ENCODE measurements around the gene PRR13. TPM values are rescaled to one million over a fixed set of nuclear protein-coding genes. Genes with fewer than 3 reads are reported as not detected.
A peak's percentile ranks its signal among the peaks of the same experiment; 100 is the strongest.
"Not testable (repeated sequence)": the region's sequence is repeated elsewhere in the genome, so short reads cannot be mapped to it uniquely, and the experiment has no call there.

Gene PRR13
- total RNA-seq, 1 donor from 2014 or later, result 15.8 TPM

DNA sequence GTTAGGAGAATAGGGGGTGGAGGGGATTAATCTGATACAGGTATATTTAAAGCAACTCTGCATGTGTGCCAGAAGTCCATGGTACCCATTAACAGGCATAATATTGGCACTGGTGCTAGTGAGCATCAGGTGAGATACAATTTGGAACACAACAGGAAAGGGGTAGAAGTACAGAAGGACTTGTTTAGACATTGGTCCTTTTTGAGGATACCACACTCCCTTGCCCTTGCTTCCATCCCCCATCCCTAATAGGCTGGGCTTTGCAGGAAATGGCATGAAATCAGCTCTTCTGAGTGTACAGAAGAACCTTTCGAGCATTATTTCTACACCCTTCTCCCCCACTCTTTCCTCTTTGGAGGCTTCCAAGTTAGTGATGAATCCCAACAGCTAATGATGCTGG, 26.7 kb downstream of the PRR13 start:
- DNase-seq (ENCODE audit: low read depth in 2 of 2), result no peak

DNA sequence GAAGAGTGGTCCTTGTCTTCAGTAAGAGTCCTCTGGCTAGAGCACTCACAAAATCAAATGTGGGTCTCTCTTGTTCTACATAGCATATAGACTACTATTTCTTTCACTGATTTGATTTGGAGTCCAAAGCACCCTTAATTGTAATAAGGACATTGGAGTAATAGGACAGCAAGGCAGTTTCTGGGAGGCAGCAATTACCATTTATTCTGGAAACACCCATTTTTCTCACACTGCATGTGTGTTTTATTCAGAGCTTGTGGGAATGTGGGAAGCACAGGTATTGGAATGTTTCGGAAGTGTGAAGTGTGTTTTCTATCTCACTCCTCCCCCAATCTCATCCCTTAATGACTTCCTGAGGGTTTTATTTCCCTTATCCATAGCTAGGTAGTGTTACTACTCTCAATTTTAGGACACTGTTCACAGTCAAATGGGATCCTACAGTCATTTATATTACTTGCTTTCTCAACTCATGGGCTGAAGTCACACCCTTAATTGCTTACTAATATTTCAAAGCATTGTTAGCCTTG, 30.6 kb downstream of the PRR13 start:
- no peak for DNase-seq (ENCODE audit: low read depth in 2 of 2)

DNA sequence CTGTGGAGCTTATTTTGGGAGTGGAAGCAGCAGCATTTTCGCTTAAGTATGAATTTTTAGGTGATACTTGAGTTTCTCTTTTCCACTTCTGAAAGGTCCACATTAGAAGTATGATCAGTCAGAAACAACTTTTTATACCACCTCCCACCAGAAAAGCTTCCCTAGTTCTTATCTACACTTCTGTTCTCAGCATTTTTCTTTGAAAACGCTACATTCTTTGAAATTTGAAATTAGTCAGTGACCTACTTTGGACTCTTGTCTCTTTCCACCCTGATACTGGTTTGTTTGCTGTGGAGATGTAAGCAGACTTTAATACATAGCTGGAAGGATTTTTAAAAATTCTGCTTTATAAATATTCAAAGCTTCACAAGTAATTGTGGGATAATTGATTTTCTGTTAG, 32.5 kb downstream of the PRR13 start:
- no peak for DNase-seq (ENCODE audit: low read depth in 2 of 2)

DNA sequence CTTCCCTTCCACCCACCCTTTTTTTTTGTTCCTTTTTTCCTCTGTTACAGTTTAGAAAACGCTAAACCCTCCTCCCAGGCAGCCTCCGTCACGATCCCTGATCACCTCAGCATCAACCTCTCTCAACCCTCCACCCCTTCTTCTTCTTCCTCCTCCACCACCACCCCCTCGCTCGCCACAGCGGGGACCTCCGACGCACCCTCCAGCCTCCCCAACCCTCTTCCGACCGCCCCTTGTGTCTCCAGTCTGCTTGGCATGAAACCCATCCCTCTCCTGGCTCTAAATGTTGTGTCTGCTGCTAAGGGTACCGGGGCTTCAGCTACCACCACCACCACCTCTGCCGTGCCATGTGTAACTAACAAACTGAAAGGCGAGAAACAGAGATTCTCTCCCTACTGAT, 33.3 kb downstream of the PRR13 start:
- DNase-seq (ENCODE audit: low read depth in 2 of 2), result no peak

DNA sequence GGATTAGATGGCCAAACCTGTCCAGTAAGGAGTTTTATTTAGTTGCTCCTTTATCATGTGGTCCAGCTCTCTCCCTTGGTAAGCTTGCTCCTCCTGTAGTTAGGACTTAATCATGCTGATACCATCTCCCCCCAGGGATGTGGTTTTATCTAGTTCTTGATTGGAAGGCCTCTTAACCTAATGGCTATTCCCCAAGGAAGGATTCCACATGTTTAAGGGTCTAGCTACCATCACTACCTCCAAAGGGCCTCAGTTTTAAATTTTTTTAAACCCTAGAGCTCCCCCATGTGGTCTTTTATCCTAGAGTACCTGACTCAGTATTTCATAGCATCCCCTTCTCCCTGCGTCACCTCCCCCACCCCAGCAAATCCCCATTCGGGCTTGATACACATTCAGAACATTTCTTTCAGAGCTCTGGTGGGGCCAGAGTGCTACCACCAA, 35.3 kb downstream of the PRR13 start:
- no peak for DNase-seq (ENCODE audit: low read depth in 2 of 2)

DNA sequence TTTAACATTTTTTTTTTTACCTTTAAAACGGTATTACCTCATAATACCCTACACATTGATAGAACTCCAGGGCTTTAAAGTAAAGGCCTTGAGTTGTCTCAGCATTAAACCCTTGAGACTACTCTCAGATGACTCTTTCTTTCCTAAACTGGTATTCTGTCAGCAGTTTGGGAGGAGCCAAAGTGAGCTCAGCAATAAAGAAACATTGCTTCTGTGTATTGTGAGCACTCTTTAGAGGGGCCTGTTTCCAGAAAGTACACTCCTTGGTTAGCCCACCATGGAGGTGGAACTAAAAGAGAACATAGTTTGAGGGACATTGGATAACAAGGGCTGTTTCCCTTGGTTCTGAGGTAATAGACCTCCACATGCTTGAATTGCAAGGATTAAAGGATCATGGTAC, 37.3 kb downstream of the PRR13 start:
- no peak for DNase-seq (ENCODE audit: low read depth in 2 of 2)

DNA sequence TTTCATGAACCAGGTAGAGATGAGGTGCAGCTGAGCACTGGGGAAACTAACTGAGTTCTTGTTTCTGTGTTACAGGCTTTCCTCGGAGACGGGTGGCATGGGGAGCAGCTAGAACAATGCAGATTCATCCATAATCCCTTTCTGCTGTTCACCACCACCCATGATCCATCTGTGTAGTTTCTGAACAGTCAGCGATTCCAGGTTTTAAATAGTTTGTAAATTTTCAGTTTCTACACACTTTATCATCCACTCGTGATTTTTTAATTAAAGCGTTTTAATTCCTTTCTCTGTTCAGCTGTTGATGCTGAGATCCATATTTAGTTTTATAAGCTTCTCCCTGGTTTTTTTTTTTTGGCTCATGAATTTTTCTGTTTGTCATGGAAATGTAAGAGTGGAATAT, 37.8 kb downstream of the PRR13 start:
- no peak for DNase-seq (ENCODE audit: low read depth in 2 of 2)

DNA sequence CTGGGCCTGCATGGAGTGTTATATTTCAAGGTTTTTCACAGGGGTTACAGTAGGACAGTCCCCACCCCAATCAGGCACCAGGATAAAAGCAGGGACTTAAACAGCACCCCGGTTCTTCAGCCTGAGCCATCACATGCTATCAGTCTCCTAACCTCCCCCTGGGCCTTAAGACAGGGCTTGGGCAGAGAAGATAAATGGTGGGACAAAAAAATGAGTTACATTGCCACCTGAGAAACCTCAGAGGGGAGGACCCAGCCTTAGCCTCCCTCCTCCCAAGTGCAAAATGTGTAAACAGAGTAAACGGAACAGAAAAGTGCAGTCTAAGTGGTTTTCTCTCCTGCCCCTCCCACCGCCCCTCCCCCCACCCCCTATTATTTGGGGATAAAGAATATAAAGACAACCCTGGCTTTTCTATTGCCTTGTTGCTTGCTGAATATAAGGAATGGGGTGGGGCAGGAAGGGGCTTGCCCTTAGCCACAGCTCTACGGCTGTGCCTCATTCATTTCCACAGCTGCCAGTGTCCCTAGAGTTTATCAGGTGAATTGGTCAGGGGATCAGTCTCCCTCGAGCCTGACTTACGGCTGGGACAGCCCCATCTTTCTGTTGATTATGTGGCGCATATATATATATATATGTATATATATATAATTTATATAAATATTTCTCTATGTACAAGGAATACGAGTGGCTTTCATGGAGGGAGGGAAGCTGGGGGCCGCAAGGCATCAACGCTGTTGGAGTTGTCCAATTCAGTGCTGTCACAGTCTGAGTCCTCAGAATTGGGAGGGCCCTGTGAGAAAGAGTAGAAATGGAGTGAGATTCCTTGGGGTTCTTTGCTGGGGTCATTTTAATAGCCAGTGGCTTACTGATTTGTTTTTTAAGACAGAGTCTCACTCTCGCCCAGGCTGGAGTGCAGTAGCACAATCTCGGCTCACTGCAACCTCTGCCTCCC, 39.2 kb downstream of the PRR13 start:
- no peak for DNase-seq (ENCODE audit: low read depth in 2 of 2)

DNA sequence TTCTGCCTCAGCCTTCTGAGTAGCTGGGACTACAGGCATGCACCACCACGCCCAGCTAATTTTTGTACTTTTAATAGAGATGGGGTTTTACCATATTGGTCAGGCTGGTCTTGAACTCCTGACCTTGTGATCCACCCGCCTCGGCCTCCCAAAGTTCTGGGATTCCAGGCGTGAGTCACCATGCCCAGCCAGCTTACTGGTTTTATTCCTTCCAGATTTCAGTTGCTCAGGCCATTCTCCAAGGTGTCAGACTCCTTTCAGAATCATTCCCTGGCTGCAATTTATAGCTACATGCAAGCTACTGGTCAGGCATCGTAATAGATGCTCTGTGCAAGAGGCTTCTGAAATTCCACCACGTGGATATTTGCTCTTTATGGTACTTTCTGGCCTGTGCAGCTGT, 39.9 kb downstream of the PRR13 start:
- not testable (repeated sequence) for DNase-seq (ENCODE audit: low read depth in 2 of 2)

DNA sequence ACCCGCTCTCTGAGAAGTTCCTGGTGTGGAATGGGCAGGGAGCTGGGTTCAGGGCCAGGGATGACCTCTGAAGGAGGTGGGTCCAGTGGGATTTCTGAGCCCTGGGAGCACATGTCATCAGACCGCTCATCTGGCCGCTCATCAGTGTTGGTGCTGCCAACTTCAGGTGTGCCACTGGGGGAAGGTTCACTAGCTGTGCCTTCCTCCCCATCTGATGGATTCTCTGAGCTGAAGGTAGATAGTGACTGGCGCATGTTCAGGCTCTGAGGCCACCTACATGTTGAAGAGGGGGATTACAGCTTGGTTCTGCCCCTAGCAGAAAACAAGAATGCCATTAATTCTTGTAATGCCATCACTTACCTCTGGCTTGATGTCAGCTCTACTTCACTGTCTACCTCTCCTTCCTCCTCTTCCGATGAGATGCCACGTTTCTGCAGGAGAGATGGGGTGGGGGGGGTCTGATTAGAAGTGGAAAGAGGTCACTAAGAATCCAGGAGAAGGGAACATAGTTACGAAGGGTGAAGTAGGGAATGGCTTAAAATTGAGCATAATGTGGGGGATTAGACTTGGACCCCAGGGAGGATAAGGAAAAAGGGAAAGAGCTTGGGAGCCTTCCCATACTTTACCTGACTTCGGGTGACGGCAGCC, 40.5 kb downstream of the PRR13 start:
- DNase-seq (ENCODE audit: low read depth in 2 of 2), result peak in 1 of 2 donors; percentile 23

DNA sequence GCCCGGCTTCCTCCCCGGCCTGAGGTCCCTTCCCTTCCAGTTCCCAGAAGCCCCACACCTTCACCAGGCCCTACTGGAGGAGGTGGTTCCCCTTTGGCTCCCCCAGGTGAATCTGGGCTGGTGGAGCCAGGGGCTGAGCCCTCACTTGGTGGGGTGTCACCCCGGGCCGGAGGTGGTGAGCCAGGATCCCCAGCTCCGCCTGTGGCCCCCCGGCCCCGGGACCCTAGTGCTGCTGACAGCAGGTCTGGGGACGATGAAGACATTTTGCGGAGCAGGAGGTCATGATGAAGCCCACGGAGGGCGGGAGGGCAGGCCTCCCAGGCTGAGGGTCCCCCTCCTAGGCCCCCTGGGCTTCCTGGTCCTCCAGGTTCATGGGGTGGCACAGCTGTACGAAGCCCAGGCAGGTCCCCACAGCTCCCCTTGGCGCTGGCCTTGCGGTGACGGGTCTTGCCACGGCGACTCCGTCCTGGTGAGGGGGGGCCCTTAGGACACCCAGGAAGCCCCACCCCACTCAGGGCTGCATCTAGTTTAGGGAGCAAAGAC, 41.2 kb downstream of the PRR13 start:
- no peak for DNase-seq (ENCODE audit: low read depth in 2 of 2)

DNA sequence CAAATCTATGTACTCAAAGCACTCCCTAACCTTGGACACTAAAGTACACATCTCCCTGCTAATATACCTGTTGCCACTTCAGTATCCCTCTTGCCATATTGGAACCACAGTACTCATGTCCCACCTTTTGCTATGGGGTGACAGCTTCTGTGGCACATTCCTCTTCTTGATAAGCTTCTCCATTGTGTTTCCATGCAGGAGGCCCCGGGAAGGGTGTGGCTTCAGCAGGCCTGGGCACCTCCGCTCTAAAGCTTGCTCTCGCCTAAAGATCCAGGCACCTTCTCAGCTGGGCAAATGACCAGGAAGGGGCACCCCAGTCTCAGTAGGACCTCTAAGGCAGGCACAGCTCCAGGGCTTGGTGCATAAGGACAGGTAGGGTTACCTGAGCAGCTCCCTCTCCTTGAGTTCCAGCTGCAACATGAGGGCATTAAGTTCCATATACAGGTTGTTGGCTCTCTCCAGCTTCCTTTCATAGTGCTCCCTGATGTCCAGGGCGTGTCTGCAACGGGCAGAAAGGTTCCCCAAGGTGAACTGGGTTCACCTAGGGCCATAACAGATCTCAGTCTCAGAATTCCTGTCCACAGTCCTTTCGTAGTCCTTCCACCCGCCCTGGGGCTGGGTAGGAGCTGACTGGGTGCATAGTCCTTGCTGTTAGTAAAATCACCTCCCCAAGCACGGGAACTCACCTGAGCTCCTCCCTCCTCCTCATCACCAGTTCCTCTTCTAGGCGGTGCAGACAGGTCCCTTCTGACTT, 41.9 kb downstream of the PRR13 start:
- DNase-seq (ENCODE audit: low read depth in 2 of 2), result no peak

DNA sequence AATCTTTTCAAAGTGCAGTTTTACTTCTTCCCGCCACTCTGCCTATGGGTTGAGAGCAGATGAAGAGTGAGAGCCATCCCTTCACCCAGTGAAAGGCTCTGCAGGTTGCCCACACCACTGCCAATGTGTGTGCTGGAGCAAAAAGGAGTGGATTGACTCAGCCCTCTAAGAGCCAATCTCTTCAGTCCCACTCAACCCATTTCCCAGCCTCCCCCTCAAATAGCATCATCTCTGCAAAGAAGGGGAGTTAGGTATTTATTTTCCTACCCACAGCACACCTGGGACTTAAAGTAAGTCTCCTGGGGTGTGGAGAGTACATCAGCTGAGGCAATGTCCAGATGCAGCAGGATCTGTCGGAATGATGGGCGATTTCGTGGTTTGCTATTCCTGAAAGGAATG, 42.4 kb downstream of the PRR13 start:
- no peak for DNase-seq (ENCODE audit: low read depth in 2 of 2)

DNA sequence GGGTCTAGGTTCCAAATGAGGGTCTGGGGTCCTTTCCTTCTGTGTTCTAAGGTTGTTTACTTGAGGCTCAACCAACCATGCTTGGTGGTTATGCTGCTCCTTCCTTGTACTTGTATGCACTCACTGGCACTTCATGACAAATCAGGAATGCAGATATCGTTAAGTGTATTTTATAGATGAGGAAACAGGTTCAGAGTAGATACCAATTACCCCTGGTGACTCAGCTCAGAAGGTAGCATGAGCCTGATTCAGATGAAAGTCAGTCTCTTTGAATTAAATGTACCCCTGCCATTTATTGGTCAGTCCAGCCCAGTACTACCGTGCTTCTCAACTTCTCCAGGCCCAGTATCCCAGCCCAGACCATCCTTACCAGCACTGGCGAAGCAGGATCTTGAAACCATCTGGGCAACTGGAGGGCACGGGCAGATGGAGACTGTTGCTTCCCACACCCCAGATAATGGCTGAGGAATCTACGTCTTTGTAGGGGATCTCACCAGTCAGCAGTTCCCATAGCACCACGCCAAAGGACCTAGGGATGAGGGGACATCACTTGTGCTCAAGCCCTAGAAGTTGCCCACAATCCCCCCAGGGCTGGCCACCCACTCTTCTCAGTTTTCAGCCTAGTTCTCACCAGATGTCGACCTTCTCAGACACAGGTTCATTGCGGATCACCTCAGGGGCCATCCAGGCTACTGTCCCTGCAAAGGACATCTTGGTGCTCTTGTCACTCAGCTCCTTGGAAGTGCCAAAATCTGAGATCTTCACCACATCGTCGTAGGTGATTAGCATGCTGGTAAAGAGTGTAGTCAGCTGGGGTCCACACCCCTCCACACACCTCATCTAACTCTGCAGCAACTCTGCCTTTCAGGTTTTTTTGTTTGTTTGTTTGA, 43.4 kb downstream of the PRR13 start:
- no peak for DNase-seq (ENCODE audit: low read depth in 2 of 2)

DNA sequence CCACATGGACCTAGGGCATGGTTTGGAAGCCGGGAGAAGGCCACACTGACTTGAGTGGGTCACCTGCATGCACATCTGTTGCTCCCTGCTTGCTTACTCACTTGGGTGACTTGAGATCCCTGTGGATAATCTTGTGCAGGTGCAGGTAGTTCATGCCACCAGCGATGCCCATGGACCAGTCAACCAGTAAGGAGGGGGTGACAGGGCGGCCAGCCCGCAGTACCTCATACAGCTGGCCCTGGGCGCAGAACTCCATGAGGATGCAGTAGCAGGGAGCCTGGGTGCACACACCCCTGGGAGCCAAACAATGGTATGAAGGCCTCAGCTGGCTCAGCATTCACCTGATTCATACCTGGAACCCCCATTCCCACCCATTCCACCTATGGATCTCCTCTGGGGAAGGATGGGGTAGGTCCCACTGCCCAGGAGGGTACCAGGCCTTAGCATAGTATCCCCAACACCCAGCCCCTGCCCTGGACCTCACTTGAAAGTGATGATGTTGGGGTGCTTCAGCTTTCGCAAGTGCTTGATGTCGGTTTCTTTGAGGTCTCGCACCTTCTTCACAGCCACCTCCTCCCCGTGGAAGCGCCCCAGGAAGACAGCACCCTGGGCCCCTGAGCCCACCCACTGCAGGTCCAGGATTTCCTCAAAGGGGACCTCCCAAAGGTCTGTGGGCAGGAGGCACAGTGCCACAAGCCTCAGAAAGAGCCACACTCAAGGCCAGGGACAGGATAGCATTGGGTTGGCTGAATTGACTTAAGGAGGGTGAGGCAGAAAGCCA, 44.6 kb downstream of the PRR13 start:
- DNase-seq (ENCODE audit: low read depth in 2 of 2), result no peak

DNA sequence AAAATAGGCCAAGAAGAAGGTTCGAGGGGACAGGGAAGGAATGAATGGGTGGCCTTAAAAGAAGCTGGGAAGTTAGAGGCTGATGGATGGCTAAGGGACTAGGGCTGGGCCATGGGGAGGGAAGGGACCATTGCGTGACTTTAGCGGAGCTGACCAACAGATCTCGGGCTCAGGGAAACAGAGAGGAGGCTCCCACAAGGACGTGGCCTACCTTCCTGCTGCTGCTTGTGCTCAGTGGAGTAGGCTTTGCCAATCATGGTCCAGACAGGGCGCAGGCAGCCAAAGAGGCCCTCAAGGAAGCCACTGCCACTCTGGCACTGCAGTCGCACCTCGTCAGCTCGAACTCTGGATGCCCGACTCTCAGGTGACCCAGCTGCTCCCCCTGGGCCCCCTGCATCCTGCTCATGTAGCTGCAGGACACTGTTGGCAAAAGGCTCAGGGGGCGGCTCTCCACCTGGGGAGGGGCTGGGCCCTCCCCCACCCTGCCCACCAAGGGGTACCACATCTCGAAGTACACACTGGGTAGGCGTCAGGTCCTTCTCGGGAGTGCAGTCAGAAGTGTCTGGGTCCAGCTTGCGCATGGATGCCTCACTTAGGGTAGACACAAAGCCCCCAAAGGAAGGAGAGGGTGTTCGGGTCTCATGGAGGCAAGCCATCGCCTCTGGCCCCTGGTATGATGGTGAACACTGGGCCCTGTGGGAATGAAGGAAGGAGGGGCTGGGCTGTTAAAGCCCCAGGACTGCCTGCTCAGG, 45.4 kb downstream of the PRR13 start:
- no peak for DNase-seq (ENCODE audit: low read depth in 2 of 2)

DNA sequence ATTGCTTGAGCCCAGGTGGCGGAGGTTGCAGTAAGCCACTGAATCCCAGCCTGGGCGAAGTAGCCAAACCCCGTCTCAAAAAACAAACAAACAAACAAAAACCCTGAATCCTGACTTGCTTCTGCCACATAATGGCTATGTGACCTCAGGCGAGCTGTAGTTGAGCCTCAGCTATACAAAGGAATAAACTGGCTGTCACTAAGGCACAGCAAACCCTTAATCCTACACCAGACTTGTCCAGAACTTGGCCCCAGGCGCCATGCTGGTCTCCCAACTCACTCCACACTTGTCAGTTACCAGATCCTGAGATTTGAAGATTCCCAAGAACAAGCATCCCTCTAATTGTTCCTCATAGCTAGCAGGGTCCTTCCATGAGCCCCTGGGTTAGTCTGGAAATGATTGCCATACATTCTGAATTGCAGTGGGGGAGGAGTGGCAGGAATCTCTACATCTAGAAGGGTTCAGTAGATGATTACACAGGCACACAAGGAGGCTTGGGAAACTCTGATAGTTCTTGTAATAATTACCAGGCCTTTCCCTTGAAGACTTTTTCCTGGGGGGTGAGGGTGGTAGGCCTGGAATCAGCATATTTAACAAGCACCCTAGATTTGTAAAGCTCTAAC, 47.8 kb downstream of the PRR13 start:
- no peak for DNase-seq (ENCODE audit: low read depth in 2 of 2)

DNA sequence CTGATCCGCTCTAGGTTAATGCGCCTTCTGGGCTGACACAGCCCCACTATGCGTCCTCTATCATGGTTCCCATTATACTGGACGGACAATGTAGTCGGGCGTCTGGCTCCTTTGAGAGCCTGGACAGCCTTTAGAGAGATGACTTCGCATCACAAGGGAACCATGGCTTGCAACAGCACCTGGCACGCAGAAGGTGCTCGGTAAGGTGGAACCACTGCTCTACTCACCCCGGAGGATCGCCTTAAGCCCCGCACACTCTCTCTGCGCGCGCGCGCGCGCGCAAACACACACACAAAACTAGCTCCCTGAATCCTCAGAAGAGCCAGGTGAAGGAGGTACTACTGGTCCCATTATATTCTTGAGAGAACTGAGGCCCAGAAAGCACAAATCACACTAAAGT, 50.7 kb downstream of the PRR13 start:
- DNase-seq (ENCODE audit: low read depth in 2 of 2), result no peak
